HG03060 (cell line): ENCODE measurements around the gene ANTXR1.

ENCODE experiments used
- ATAC-seq: cut with Tn5 transposase; IDR thresholded peaks from one replicate; pipeline ENCODE4 v1.9.1; 2021; ENCODE audit warnings: low read depth, moderate number of reproducible peaks; ENCODE audit not compliant: unreplicated experiment

The ANTXR1 gene

GRCh38 chr2:69292256-69292655 lies 279.3 kb downstream of the ANTXR1 start:
- no peak for ATAC-seq

- no peak for ATAC-seq
Observed at GRCh38 chr2:69296421-69296820, 283.4 kb downstream of the ANTXR1 start.

- ATAC-seq: no peak
Observed at GRCh38 chr2:69297216-69297615, 284.2 kb downstream of the ANTXR1 start.

GRCh38 chr2:69298261-69298660 lies 285.3 kb downstream of the ANTXR1 start:
- no peak for ATAC-seq

- no peak for ATAC-seq
Observed at GRCh38 chr2:69298862-69299261, 285.9 kb downstream of the ANTXR1 start.
